Measurements from ENCODE around the gene WDFY2. TPM values are rescaled to one million over a fixed set of nuclear protein-coding genes. Genes with fewer than 3 reads are reported as not detected.

Gene WDFY2
- total and polyA plus RNA-seq, 7 experiments from 2014 or later = 3.2 to 44.3 (median 18.6) TPM

GRCh38 chr13:51730927-51731326 is 146.7 kb downstream of the WDFY2 start:
- H3K4me3 ChIP-seq (ENCODE audit: low read length) = no peak overlapping the region
- POLR2A ChIA-PET = interaction anchor here (0.9 kb wide), 1 partner anchor 9 kb away, joined by 3 read pairs; no protein-coding TSS in a partner anchor
- Mint-ChIP-seq H3K4me3 (no peak overlapping the region), H3K27me3 (no peaks in the 10 kb centered on the region), H3K9me3 (no peaks in the 10 kb centered on the region), H3K4me1 (peaks cover 0 to 5% (median 0%) of the 10 kb centered on the region in 7 donors), H3K27ac (no peak overlapping the region), H3K36me3 (peaks cover 4 to 41% (median 25%) of the 10 kb centered on the region in 5 donors)
- no peaks in the 10 kb centered on the region for H3K27me3 ChIP-seq (ENCODE audit: control insufficient read depth in 2 of 2, insufficient read depth in 2 of 2, low read length in 2 of 2)
- no peaks in the 10 kb centered on the region for H3K9me3 ChIP-seq (ENCODE audit: control insufficient read depth in 2 of 3, low read length in 3 of 3)
- no peak for ATAC-seq
- H3K4me1 ChIP-seq (ENCODE audit: control insufficient read depth in 2 of 2, insufficient read depth in 2 of 2, low read length in 2 of 2) = no peaks in the 10 kb centered on the region
- intact Hi-C loops (cut with micrococcal nuclease) = no loop called here
- CTCF ChIA-PET = no interaction called here
- no peak overlapping the region for H3K27ac ChIP-seq (ENCODE audit: low read depth, low read length)
- H3K36me3 ChIP-seq (ENCODE audit: control insufficient read depth in 2 of 3, insufficient read depth in 3 of 3, low read length in 3 of 3) = peaks cover 0 to 12% (median 0%) of the 10 kb centered on the region in 3 experiments
- DNase-seq = no peak

- peaks cover 0 to 5% (median 0%) of the 10 kb centered on the region in 7 donors for H3K4me1 Mint-ChIP-seq
- POLR2A ChIA-PET = interaction anchor here (0.9 kb wide), 1 partner anchor 8 kb away, joined by 3 read pairs; no protein-coding TSS in a partner anchor
These were observed 147.5 kb downstream of the WDFY2 start for GRCh38 chr13:51731759-51732158.

GRCh38 chr13:51733374-51734298 is 149.4 kb downstream of the WDFY2 start:
- POLR2A ChIA-PET = interaction anchor here (1.0 kb wide), 1 partner anchor 11 kb away, joined by 4 read pairs; no protein-coding TSS in a partner anchor

More at GRCh38 chr13:51731759-51732158, 147.5 kb downstream of the WDFY2 start:
- Histone ChIP-seq H3K36me3 (ENCODE audit: control insufficient read depth in 2 of 3, insufficient read depth in 3 of 3, low read length in 3 of 3) (peaks cover 0 to 12% (median 0%) of the 10 kb centered on the region in 3 experiments), H3K9me3 (ENCODE audit: control insufficient read depth in 2 of 3, low read length in 3 of 3) (no peaks in the 10 kb centered on the region), H3K4me3 (ENCODE audit: low read length) (no peak overlapping the region), H3K27ac (ENCODE audit: low read depth, low read length) (no peak overlapping the region), H3K4me1 (ENCODE audit: control insufficient read depth in 2 of 2, insufficient read depth in 2 of 2, low read length in 2 of 2) (no peaks in the 10 kb centered on the region), H3K27me3 (ENCODE audit: control insufficient read depth in 2 of 2, insufficient read depth in 2 of 2, low read length in 2 of 2) (no peaks in the 10 kb centered on the region)
- Mint-ChIP-seq H3K4me3 (no peak overlapping the region), H3K27me3 (no peaks in the 10 kb centered on the region), H3K27ac (peak overlapping the region in 2 of 9 donors; percentile 7 to 40), H3K9me3 (no peaks in the 10 kb centered on the region), H3K36me3 (peaks cover 0 to 36% (median 19%) of the 10 kb centered on the region in 5 donors)
- intact Hi-C loops (cut with micrococcal nuclease) = no loop called here
- ATAC-seq (no peak), DNase-seq (no peak)
- CTCF ChIA-PET = no interaction called here

GRCh38 chr13:51734786-51735185 is 150.5 kb downstream of the WDFY2 start:
- H3K9me3 Mint-ChIP-seq = no peaks in the 10 kb centered on the region
- ChIA-PET POLR2A (no interaction called here), CTCF (no interaction called here)
- intact Hi-C loops (cut with micrococcal nuclease) = no loop called here
- ATAC-seq = no peak
- peaks cover 0 to 13% (median 0%) of the 10 kb centered on the region in 7 donors for H3K4me1 Mint-ChIP-seq
- no peaks in the 10 kb centered on the region for H3K27me3 Mint-ChIP-seq
- H3K36me3 Mint-ChIP-seq = peaks cover 10 to 38% (median 23%) of the 10 kb centered on the region in 5 donors
- Histone ChIP-seq H3K4me1 (ENCODE audit: control insufficient read depth in 2 of 2, insufficient read depth in 2 of 2, low read length in 2 of 2) (no peaks in the 10 kb centered on the region), H3K36me3 (ENCODE audit: control insufficient read depth in 2 of 3, insufficient read depth in 3 of 3, low read length in 3 of 3) (peaks cover 0 to 17% (median 0%) of the 10 kb centered on the region in 3 experiments), H3K9me3 (ENCODE audit: control insufficient read depth in 2 of 3, low read length in 3 of 3) (no peaks in the 10 kb centered on the region), H3K4me3 (ENCODE audit: low read length) (no peak overlapping the region), H3K27me3 (ENCODE audit: control insufficient read depth in 2 of 2, insufficient read depth in 2 of 2, low read length in 2 of 2) (no peaks in the 10 kb centered on the region), H3K27ac (ENCODE audit: low read depth, low read length) (no peak overlapping the region)
- DNase-seq = no peak
- peak overlapping the region in 1 of 9 donors; percentile 34 for H3K27ac Mint-ChIP-seq
- no peak overlapping the region for H3K4me3 Mint-ChIP-seq

More at GRCh38 chr13:51733374-51734298, 149.4 kb downstream of the WDFY2 start:
- Histone ChIP-seq H3K4me1 (ENCODE audit: control insufficient read depth in 2 of 2, insufficient read depth in 2 of 2, low read length in 2 of 2) (no peaks in the 10 kb centered on the region), H3K27me3 (ENCODE audit: control insufficient read depth in 2 of 2, insufficient read depth in 2 of 2, low read length in 2 of 2) (no peaks in the 10 kb centered on the region), H3K36me3 (ENCODE audit: control insufficient read depth in 2 of 3, insufficient read depth in 3 of 3, low read length in 3 of 3) (peaks cover 0 to 12% (median 0%) of the 10 kb centered on the region in 3 experiments), H3K4me3 (ENCODE audit: low read length) (no peak overlapping the region), H3K9me3 (ENCODE audit: control insufficient read depth in 2 of 3, low read length in 3 of 3) (no peaks in the 10 kb centered on the region), H3K27ac (ENCODE audit: low read depth, low read length) (no peak overlapping the region)
- H3K27me3 Mint-ChIP-seq = no peaks in the 10 kb centered on the region
- CTCF ChIA-PET = no interaction called here
- DNase-seq (no peak), ATAC-seq (no peak)
- peaks cover 0 to 27% (median 12%) of the 10 kb centered on the region in 5 donors for H3K36me3 Mint-ChIP-seq
- no peaks in the 10 kb centered on the region for H3K9me3 Mint-ChIP-seq
- intact Hi-C loops (cut with micrococcal nuclease) = no loop called here
- H3K4me1 Mint-ChIP-seq = peaks cover 0 to 9% (median 0%) of the 10 kb centered on the region in 7 donors
- H3K27ac Mint-ChIP-seq = no peak overlapping the region
- no peak overlapping the region for H3K4me3 Mint-ChIP-seq

- ATAC-seq (no peak), DNase-seq (no peak)
- intact Hi-C loops (cut with micrococcal nuclease) = no loop called here
- no peaks in the 10 kb centered on the region for H3K9me3 Mint-ChIP-seq
- ChIA-PET CTCF (no interaction called here), POLR2A (no interaction called here)
- Histone ChIP-seq H3K9me3 (ENCODE audit: control insufficient read depth in 2 of 3, low read length in 3 of 3) (no peaks in the 10 kb centered on the region), H3K27me3 (ENCODE audit: control insufficient read depth in 2 of 2, insufficient read depth in 2 of 2, low read length in 2 of 2) (no peaks in the 10 kb centered on the region), H3K4me3 (ENCODE audit: low read length) (no peak overlapping the region), H3K27ac (ENCODE audit: low read depth, low read length) (no peak overlapping the region), H3K4me1 (ENCODE audit: control insufficient read depth in 2 of 2, insufficient read depth in 2 of 2, low read length in 2 of 2) (no peaks in the 10 kb centered on the region), H3K36me3 (ENCODE audit: control insufficient read depth in 2 of 3, insufficient read depth in 3 of 3, low read length in 3 of 3) (peaks cover 0 to 26% (median 0%) of the 10 kb centered on the region in 3 experiments)
- peaks cover 0 to 13% (median 0%) of the 10 kb centered on the region in 7 donors for H3K4me1 Mint-ChIP-seq
- no peak overlapping the region for H3K4me3 Mint-ChIP-seq
- H3K27me3 Mint-ChIP-seq = no peaks in the 10 kb centered on the region
- peak overlapping the region in 2 of 9 donors; percentile 27 to 79 for H3K27ac Mint-ChIP-seq
- peaks cover 16 to 60% (median 37%) of the 10 kb centered on the region in 5 donors for H3K36me3 Mint-ChIP-seq
These were observed 153.3 kb downstream of the WDFY2 start for GRCh38 chr13:51737609-51738008.

GRCh38 chr13:51738226-51738905 is 154.1 kb downstream of the WDFY2 start:
- H3K36me3 Mint-ChIP-seq = peaks cover 19 to 63% (median 42%) of the 10 kb centered on the region in 5 donors
- H3K27ac ChIP-seq (ENCODE audit: low read depth, low read length) = no peak overlapping the region
- CTCF ChIA-PET = no interaction called here
- no peak for ATAC-seq
- H3K4me1 Mint-ChIP-seq = peaks cover 0 to 13% (median 0%) of the 10 kb centered on the region in 7 donors
- intact Hi-C loops (cut with micrococcal nuclease) = no loop called here
- no peaks in the 10 kb centered on the region for H3K9me3 ChIP-seq (ENCODE audit: control insufficient read depth in 2 of 3, low read length in 3 of 3)
- H3K4me3 Mint-ChIP-seq = no peak overlapping the region
- no peak overlapping the region for H3K4me3 ChIP-seq (ENCODE audit: low read length)
- no peaks in the 10 kb centered on the region for H3K27me3 ChIP-seq (ENCODE audit: control insufficient read depth in 2 of 2, insufficient read depth in 2 of 2, low read length in 2 of 2)
- H3K36me3 ChIP-seq (ENCODE audit: control insufficient read depth in 2 of 3, insufficient read depth in 3 of 3, low read length in 3 of 3) = peaks cover 0 to 26% (median 0%) of the 10 kb centered on the region in 3 experiments
- H3K27me3 Mint-ChIP-seq = no peaks in the 10 kb centered on the region
- H3K27ac Mint-ChIP-seq = no peak overlapping the region
- no peaks in the 10 kb centered on the region for H3K4me1 ChIP-seq (ENCODE audit: control insufficient read depth in 2 of 2, insufficient read depth in 2 of 2, low read length in 2 of 2)
- POLR2A ChIA-PET = no interaction called here
- no peaks in the 10 kb centered on the region for H3K9me3 Mint-ChIP-seq
- DNase-seq = no peak
